HEK293 (cell line): ENCODE measurements around the gene STRN3.

Experiments
- CTCF ChIA-PET: fragments of 350-600 bp; formaldehyde crosslinking; extraction: SDS; loops from one replicate; lab custom pipeline; 2021; ENCODE audit warnings: antibody characterized with exemption; lab: Yijun Ruan, JAX
- POLR2A ChIA-PET: fragments of 300-600 bp; formaldehyde crosslinking; extraction: SDS; loops from one replicate; lab custom pipeline; 2020; ENCODE audit warnings: antibody characterized with exemption, inconsistent platforms; lab: Yijun Ruan, JAX
- H3K27ac ChIP-seq: fragments of 200-500 bp; sonication (Bioruptor generic); 2 replicates; pipeline ENCODE4 v1.5.1; 2014; ENCODE audit warnings: low read depth, low read length, control low read depth, inconsistent platforms; ENCODE audit errors: extremely low read depth
- H3K36me3 ChIP-seq, 2 experiments: fragments of 200-500 bp in 1 of 2; sonication (Bioruptor generic) in 1 of 2; 1 replicate in 1 of 2; 2 replicates in 1 of 2; pipeline ENCODE4 v1.5.1; 2014 to 2017; ENCODE audit warnings: inconsistent platforms in 2 of 2, low read length in 2 of 2; ENCODE audit not compliant: control insufficient read depth in 2 of 2, insufficient read depth in 1 of 2
- H3K4me1 ChIP-seq: fragments of 200-500 bp; sonication (Bioruptor generic); 2 replicates; pipeline ENCODE4 v1.5.1; 2014; ENCODE audit warnings: mild to moderate bottlenecking, low read length, inconsistent platforms; ENCODE audit not compliant: control insufficient read depth, insufficient read depth
- H3K4me3 ChIP-seq: 2 replicates; pipeline ENCODE4 v1.5.1; 2011; ENCODE audit warnings: low read depth, mild to moderate bottlenecking, control low read depth, low read length, moderate library complexity
- H3K9me3 ChIP-seq: fragments of 200-500 bp; sonication (Bioruptor generic); 2 replicates; pipeline ENCODE4 v1.5.1; 2014; ENCODE audit warnings: low read depth, low read length, inconsistent platforms; ENCODE audit not compliant: control insufficient read depth, insufficient read depth
- GLIS2 ChIP-seq: fragments of 450-650 bp; formaldehyde crosslinking; IDR thresholded peaks from 2 replicates; pipeline ENCODE4 v1.5.1; 2016; ENCODE audit warnings: missing biosample characterization, missing genetic modification characterization
- HOXA7 ChIP-seq: sonication (generic); formaldehyde crosslinking; IDR thresholded peaks from 2 replicates; pipeline ENCODE4 v1.8.1; 2022; ENCODE audit warnings: missing genetic modification reagents, borderline replicate concordance
- KLF10 ChIP-seq: fragments of 450-650 bp; IDR thresholded peaks from 2 replicates; pipeline ENCODE4 v1.5.1; 2018; ENCODE audit warnings: missing biosample characterization, mild to moderate bottlenecking, missing genetic modification characterization
- OVOL3 ChIP-seq: fragments of 450-650 bp; formaldehyde crosslinking; IDR thresholded peaks from 2 replicates; pipeline ENCODE4 v1.5.1; 2016; ENCODE audit warnings: missing biosample characterization, missing genetic modification characterization
- SP7 ChIP-seq: fragments of 450-650 bp; formaldehyde crosslinking; IDR thresholded peaks from 2 replicates; pipeline ENCODE4 v1.5.1; 2016; ENCODE audit warnings: missing biosample characterization, missing genetic modification characterization
- ZBTB26 ChIP-seq: fragments of 450-650 bp; formaldehyde crosslinking; optimal IDR thresholded peaks from 2 replicates; pipeline ENCODE3; 2016; ENCODE audit warnings: missing biosample characterization, mild to moderate bottlenecking, missing genetic modification characterization
- ZNF10 ChIP-seq: fragments of 450-650 bp; formaldehyde crosslinking; IDR thresholded peaks from 2 replicates; pipeline ENCODE4 v1.5.1; 2017; ENCODE audit warnings: missing biosample characterization, missing genetic modification characterization
- ZNF146 ChIP-seq: fragments of 450-650 bp; formaldehyde crosslinking; IDR thresholded peaks from 2 replicates; pipeline ENCODE4 v1.5.1; 2016; ENCODE audit warnings: missing biosample characterization, missing genetic modification characterization
- ZNF157 ChIP-seq: fragments of 450-650 bp; formaldehyde crosslinking; IDR thresholded peaks from 2 replicates; pipeline ENCODE4 v1.5.1; 2016; ENCODE audit warnings: missing biosample characterization, missing genetic modification characterization
- ZNF23 ChIP-seq: fragments of 450-650 bp; formaldehyde crosslinking; IDR thresholded peaks from 2 replicates; pipeline ENCODE4 v1.5.1; 2016; ENCODE audit warnings: missing biosample characterization, missing genetic modification characterization, borderline replicate concordance
- ZNF302 ChIP-seq: fragments of 450-650 bp; formaldehyde crosslinking; IDR thresholded peaks from 2 replicates; pipeline ENCODE4 v1.5.1; 2016; ENCODE audit warnings: missing biosample characterization, missing genetic modification characterization, low read depth
- ZNF335 ChIP-seq: fragments of 450-650 bp; formaldehyde crosslinking; conservative IDR thresholded peaks from 2 replicates; pipeline ENCODE4 v1.5.1; 2016; ENCODE audit warnings: missing biosample characterization, missing genetic modification characterization
- ZNF701 ChIP-seq: fragments of 450-650 bp; formaldehyde crosslinking; IDR thresholded peaks from 2 replicates; pipeline ENCODE4 v1.5.1; 2016; ENCODE audit warnings: missing biosample characterization, missing genetic modification characterization
- ZNF747 ChIP-seq: fragments of 450-650 bp; formaldehyde crosslinking; IDR thresholded peaks from 2 replicates; pipeline ENCODE4 v1.5.1; 2016; ENCODE audit warnings: missing biosample characterization, missing genetic modification characterization
- ZNF76 ChIP-seq: fragments of 450-650 bp; formaldehyde crosslinking; IDR thresholded peaks from 2 replicates; pipeline ENCODE4; 2016; ENCODE audit warnings: low read depth, missing biosample characterization, missing genetic modification characterization, borderline replicate concordance
- ZNF785 ChIP-seq: fragments of 450-650 bp; formaldehyde crosslinking; IDR thresholded peaks from 2 replicates; pipeline ENCODE4 v1.5.1; 2016; ENCODE audit warnings: missing biosample characterization, missing genetic modification characterization
- ZSCAN16 ChIP-seq: fragments of 450-650 bp; formaldehyde crosslinking; IDR thresholded peaks from 2 replicates; pipeline ENCODE4 v1.5.1; 2016; ENCODE audit warnings: missing biosample characterization, missing genetic modification characterization
- ZSCAN5A ChIP-seq: fragments of 450-650 bp; formaldehyde crosslinking; IDR thresholded peaks from 2 replicates; pipeline ENCODE4 v1.5.1; 2016; ENCODE audit warnings: missing biosample characterization, missing genetic modification characterization
- TF ChIP-seq, protein P1 (sequence below): fragments of 450-650 bp; formaldehyde crosslinking; IDR thresholded peaks from 2 replicates; pipeline ENCODE4 v1.5.1; 2016; ENCODE audit warnings: missing biosample characterization, missing genetic modification characterization
- TF ChIP-seq, protein P2 (sequence below): fragments of 450-650 bp; formaldehyde crosslinking; IDR thresholded peaks from 2 replicates; pipeline ENCODE4 v1.5.1; 2016; ENCODE audit warnings: missing biosample characterization, missing genetic modification characterization, borderline replicate concordance

Gene STRN3

GRCh38 chr14:30869551-30870155 lies 156.5 kb downstream of the STRN3 start:
- no peak overlapping the region for H3K4me3 ChIP-seq
- H3K27ac ChIP-seq, result no peak overlapping the region
- TF ChIP-seq ZNF335 (tag by site-specific recombination) (no peak), ZSCAN16 (tag by site-specific recombination) (no peak), GLIS2 (no peak), ZNF157 (no peak), ZNF747 (no peak), ZNF10 (tag by site-specific recombination) (no peak), OVOL3 (tag by site-specific recombination) (no peak), ZNF146 (tag by site-specific recombination) (no peak), ZBTB26 (tag by site-specific recombination) (no peak), ZNF785 (no peak), ZSCAN5A (tag by site-specific recombination) (no peak), HOXA7 (no peak), ZNF76 (no peak), ZNF302 (tag by site-specific recombination) (no peak), KLF10 (tag by site-specific recombination) (no peak), SP7 (tag by site-specific recombination) (no peak), ZNF701 (tag by site-specific recombination) (no peak), ZNF23 (no peak)
- TF ChIP-seq, protein P1, sequence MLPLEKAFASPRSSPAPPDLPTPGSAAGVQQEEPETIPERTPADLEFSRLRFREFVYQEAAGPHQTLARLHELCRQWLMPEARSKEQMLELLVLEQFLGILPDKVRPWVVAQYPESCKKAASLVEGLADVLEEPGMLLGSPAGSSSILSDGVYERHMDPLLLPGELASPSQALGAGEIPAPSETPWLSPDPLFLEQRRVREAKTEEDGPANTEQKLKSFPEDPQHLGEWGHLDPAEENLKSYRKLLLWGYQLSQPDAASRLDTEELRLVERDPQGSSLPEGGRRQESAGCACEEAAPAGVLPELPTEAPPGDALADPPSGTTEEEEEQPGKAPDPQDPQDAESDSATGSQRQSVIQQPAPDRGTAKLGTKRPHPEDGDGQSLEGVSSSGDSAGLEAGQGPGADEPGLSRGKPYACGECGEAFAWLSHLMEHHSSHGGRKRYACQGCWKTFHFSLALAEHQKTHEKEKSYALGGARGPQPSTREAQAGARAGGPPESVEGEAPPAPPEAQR (tag by site-specific recombination), result no peak
- TF ChIP-seq, protein P2, sequence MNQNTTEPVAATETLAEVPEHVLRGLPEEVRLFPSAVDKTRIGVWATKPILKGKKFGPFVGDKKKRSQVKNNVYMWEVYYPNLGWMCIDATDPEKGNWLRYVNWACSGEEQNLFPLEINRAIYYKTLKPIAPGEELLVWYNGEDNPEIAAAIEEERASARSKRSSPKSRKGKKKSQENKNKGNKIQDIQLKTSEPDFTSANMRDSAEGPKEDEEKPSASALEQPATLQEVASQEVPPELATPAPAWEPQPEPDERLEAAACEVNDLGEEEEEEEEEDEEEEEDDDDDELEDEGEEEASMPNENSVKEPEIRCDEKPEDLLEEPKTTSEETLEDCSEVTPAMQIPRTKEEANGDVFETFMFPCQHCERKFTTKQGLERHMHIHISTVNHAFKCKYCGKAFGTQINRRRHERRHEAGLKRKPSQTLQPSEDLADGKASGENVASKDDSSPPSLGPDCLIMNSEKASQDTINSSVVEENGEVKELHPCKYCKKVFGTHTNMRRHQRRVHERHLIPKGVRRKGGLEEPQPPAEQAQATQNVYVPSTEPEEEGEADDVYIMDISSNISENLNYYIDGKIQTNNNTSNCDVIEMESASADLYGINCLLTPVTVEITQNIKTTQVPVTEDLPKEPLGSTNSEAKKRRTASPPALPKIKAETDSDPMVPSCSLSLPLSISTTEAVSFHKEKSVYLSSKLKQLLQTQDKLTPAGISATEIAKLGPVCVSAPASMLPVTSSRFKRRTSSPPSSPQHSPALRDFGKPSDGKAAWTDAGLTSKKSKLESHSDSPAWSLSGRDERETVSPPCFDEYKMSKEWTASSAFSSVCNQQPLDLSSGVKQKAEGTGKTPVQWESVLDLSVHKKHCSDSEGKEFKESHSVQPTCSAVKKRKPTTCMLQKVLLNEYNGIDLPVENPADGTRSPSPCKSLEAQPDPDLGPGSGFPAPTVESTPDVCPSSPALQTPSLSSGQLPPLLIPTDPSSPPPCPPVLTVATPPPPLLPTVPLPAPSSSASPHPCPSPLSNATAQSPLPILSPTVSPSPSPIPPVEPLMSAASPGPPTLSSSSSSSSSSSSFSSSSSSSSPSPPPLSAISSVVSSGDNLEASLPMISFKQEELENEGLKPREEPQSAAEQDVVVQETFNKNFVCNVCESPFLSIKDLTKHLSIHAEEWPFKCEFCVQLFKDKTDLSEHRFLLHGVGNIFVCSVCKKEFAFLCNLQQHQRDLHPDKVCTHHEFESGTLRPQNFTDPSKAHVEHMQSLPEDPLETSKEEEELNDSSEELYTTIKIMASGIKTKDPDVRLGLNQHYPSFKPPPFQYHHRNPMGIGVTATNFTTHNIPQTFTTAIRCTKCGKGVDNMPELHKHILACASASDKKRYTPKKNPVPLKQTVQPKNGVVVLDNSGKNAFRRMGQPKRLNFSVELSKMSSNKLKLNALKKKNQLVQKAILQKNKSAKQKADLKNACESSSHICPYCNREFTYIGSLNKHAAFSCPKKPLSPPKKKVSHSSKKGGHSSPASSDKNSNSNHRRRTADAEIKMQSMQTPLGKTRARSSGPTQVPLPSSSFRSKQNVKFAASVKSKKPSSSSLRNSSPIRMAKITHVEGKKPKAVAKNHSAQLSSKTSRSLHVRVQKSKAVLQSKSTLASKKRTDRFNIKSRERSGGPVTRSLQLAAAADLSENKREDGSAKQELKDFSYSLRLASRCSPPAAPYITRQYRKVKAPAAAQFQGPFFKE (tag by site-specific recombination), result no peak
- TF ChIP-seq, all 188 proteins: peak for 0
- ChIA-PET POLR2A (no interaction called here), CTCF (no interaction called here)
- H3K4me1 ChIP-seq, result peaks cover 2% of the 10 kb centered on the region; the same call in 1 of the 2 replicates
- no peaks in the 10 kb centered on the region for H3K9me3 ChIP-seq
- H3K36me3 ChIP-seq, result no peaks in the 10 kb centered on the region
